ENCODE results near the gene CCDC127. TPM values are rescaled to one million over a fixed set of nuclear protein-coding genes. Genes with fewer than 3 reads are reported as not detected.
"Not testable (repeated sequence)": the region's sequence is repeated elsewhere in the genome, so short reads cannot be mapped to it uniquely, and the experiment has no call there.

CCDC127 gene
- polyA plus RNA-seq, 2 donors, result 1.4 to 1.7 TPM

DNA sequence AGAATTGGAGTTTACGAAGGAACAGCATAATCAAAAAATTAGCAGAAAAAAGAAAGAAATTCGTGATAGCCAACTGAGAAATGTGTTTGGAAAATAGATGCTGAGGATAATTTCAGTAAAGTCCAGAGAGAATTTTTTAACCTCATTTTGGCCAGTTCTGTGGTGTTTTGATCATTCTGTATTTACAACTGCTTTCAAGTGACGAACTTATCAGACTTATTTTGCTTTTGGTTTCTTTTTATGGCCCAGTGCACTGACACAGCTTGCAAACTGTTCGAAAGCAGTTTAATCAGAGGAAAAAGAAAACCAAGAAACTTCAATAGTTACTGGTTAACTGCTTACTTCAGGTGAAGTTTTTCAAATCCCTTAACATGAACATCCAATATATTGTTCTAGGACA lies 2.0 kb upstream of the CCDC127 start:
- 32 to 45% methylated on average over 4 of the region's 4 CpGs for WGBS, 2 donors
- Histone ChIP-seq H3K27ac (ENCODE audit: low read depth in 2 of 2, low read length in 1 of 2) (no peak overlapping the region), H3K4me3 (ENCODE audit: low read depth in 1 of 2, low read length in 2 of 2) (peak overlapping the region in 1 of 2 donors; percentile 84), H3K27me3 (ENCODE audit: control insufficient read depth in 1 of 2, insufficient read depth in 2 of 2, low read length in 2 of 2) (no peaks in the 10 kb centered on the region), H3K36me3 (ENCODE audit: control insufficient read depth in 2 of 2, insufficient read depth in 2 of 2, low read length in 1 of 2) (peaks cover 1 to 9% of the 10 kb centered on the region in 2 donors), H3K4me1 (ENCODE audit: control insufficient read depth in 2 of 2, insufficient read depth in 2 of 2, low read length in 1 of 2) (no peaks in the 10 kb centered on the region), H3K9me3 (ENCODE audit: control insufficient read depth in 2 of 2, insufficient read depth in 1 of 2, low read depth in 1 of 2, low read length in 1 of 2) (no peaks in the 10 kb centered on the region)

- Histone ChIP-seq H3K27ac (ENCODE audit: low read depth in 2 of 2, low read length in 1 of 2) (peak overlapping the region in 1 of 2 donors; percentile 40), H3K27me3 (ENCODE audit: control insufficient read depth in 1 of 2, insufficient read depth in 2 of 2, low read length in 2 of 2) (no peaks in the 10 kb centered on the region), H3K9me3 (ENCODE audit: control insufficient read depth in 2 of 2, insufficient read depth in 1 of 2, low read depth in 1 of 2, low read length in 1 of 2) (no peaks in the 10 kb centered on the region), H3K4me1 (ENCODE audit: control insufficient read depth in 2 of 2, insufficient read depth in 2 of 2, low read length in 1 of 2) (no peaks in the 10 kb centered on the region), H3K4me3 (ENCODE audit: low read depth in 1 of 2, low read length in 2 of 2) (peak overlapping the region; percentile 10 to 84), H3K36me3 (ENCODE audit: control insufficient read depth in 2 of 2, insufficient read depth in 2 of 2, low read length in 1 of 2) (peaks cover 0 to 4% of the 10 kb centered on the region in 2 donors)
- WGBS, 2 donors, result 13 to 21% methylated on average over 9 of the region's 9 CpGs
These were observed 1.5 kb upstream of the CCDC127 start for GRCh38 chr5:219460-219863.

DNA sequence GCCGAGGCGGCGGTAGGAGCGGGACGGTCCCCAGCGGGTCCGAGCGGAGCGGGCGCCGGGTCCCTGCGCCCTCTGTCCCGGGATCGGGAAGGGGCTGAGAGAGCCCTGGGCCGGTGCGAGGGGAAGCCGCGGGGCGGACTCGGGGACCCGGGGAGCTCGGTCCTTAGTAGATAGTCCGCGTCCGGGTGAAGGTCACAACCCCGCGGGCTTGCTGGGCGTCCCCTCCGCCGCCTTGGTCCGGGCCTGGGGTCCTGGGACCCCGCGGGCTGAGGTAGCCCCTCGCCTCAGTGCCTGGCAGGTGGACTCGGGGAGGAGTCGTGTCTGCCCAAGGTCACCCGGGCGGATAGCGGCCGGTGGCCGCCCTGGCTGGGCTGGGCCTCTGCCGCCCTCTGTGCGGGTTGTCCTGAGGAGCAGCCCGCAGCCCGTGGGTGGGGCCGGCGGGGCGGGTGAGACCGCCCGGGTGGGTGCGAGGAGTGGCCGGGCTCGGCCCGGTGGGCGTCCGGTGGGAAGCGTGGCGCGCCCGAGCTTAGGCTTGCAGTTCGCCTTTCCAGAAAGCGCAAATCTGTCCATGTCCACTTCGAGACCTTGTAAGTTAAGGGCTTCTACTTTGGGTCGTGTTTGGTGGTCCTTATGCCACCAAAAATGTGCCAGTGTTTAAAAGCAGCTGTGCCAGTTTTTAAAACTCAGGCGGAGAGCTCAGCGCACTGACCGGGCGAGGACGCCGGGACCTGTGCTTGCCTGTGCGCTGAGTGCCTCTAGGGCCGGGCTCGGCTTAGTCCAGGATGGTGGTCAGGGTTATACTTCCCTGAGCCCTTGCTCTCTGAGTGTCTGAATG lies 721 bp upstream of the CCDC127 start:
- H3K36me3 ChIP-seq (ENCODE audit: control insufficient read depth in 2 of 2, insufficient read depth in 2 of 2, low read length in 1 of 2), result no peaks in the 10 kb centered on the region
- H3K4me3 ChIP-seq (ENCODE audit: low read depth in 1 of 2, low read length in 2 of 2), result peak overlapping the region; percentile 84 to 91
- no peaks in the 10 kb centered on the region for H3K27me3 ChIP-seq (ENCODE audit: control insufficient read depth in 1 of 2, insufficient read depth in 2 of 2, low read length in 2 of 2)
- H3K9me3 ChIP-seq (ENCODE audit: control insufficient read depth in 2 of 2, insufficient read depth in 1 of 2, low read depth in 1 of 2, low read length in 1 of 2), result no peaks in the 10 kb centered on the region
- H3K4me1 ChIP-seq (ENCODE audit: control insufficient read depth in 2 of 2, insufficient read depth in 2 of 2, low read length in 1 of 2), result no peaks in the 10 kb centered on the region
- H3K27ac ChIP-seq (ENCODE audit: low read depth in 2 of 2, low read length in 1 of 2), result peak overlapping the region; percentile 51 to 74
- WGBS, 2 donors, result 0 to 1% methylated on average over 73 of the region's 73 CpGs

GRCh38 chr5:216076-216475 lies 1.9 kb downstream of the CCDC127 start:
- not testable (repeated sequence) for H3K4me1 ChIP-seq (ENCODE audit: control insufficient read depth in 2 of 2, insufficient read depth in 2 of 2, low read length in 1 of 2); H3K27ac ChIP-seq (ENCODE audit: low read depth in 2 of 2, low read length in 1 of 2); H3K27me3 ChIP-seq (ENCODE audit: control insufficient read depth in 1 of 2, insufficient read depth in 2 of 2, low read length in 2 of 2); H3K4me3 ChIP-seq (ENCODE audit: low read depth in 1 of 2, low read length in 2 of 2); H3K36me3 ChIP-seq (ENCODE audit: control insufficient read depth in 2 of 2, insufficient read depth in 2 of 2, low read length in 1 of 2); H3K9me3 ChIP-seq (ENCODE audit: control insufficient read depth in 2 of 2, insufficient read depth in 1 of 2, low read depth in 1 of 2, low read length in 1 of 2)
- WGBS, 2 donors, result 76 to 90% methylated on average over 9 of the region's 10 CpGs

DNA sequence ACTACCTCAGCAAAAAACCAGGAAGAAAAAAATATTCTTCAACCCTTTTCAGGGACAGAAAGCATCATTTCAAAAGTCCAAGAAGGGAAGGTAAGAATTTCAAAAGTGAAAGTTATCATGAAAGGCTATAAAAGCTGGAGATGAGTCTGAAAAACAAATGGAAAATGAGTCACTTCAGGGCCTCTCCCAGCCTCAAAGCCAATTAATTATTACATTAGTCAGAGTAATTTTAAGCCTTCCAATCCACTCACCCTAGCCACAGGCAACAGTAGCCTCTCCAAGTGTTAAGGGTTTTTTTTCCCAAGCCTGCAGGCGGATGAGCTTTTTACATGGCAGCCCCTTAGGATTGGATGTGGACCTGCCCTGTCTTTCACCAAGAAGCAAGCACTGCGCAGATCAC lies 2.7 kb downstream of the CCDC127 start:
- H3K27ac ChIP-seq (ENCODE audit: low read depth in 2 of 2, low read length in 1 of 2); H3K4me1 ChIP-seq (ENCODE audit: control insufficient read depth in 2 of 2, insufficient read depth in 2 of 2, low read length in 1 of 2); H3K27me3 ChIP-seq (ENCODE audit: control insufficient read depth in 1 of 2, insufficient read depth in 2 of 2, low read length in 2 of 2); H3K4me3 ChIP-seq (ENCODE audit: low read depth in 1 of 2, low read length in 2 of 2); H3K9me3 ChIP-seq (ENCODE audit: control insufficient read depth in 2 of 2, insufficient read depth in 1 of 2, low read depth in 1 of 2, low read length in 1 of 2); H3K36me3 ChIP-seq (ENCODE audit: control insufficient read depth in 2 of 2, insufficient read depth in 2 of 2, low read length in 1 of 2): not testable (repeated sequence)
- 41 to 73% methylated on average over 1 to 2 of the region's 2 CpGs for WGBS, 2 donors

DNA sequence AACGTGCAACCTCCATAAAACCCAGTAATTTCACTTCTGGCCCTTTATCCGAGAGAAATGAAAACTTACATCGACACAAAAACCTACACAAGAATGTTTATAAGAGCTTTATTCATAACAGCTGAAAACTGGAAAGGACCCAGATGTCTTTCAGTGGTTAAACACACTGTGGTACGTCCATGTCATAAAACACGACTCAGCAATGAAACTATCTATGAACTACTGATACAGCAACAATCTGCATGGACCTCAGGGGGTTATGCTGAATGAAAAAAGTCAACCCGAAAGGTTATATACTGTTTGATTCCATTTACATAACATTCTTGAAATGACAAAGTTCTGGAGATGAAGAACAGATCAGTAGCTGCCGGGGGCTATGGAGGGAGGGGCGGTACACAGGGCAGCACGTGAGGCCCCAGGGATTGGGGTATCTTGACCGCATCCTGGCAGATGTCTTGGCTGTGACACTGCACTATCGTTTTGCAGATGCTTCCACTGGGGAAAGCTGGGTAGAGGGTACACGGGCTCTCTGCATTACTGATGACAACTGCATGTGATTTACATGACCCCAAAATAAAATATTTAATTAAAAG lies 4.1 kb downstream of the CCDC127 start:
- Histone ChIP-seq H3K4me1 (ENCODE audit: control insufficient read depth in 2 of 2, insufficient read depth in 2 of 2, low read length in 1 of 2) (no peaks in the 10 kb centered on the region), H3K27me3 (ENCODE audit: control insufficient read depth in 1 of 2, insufficient read depth in 2 of 2, low read length in 2 of 2) (no peaks in the 10 kb centered on the region), H3K36me3 (ENCODE audit: control insufficient read depth in 2 of 2, insufficient read depth in 2 of 2, low read length in 1 of 2) (no peaks in the 10 kb centered on the region), H3K27ac (ENCODE audit: low read depth in 2 of 2, low read length in 1 of 2) (no peak overlapping the region), H3K9me3 (ENCODE audit: control insufficient read depth in 2 of 2, insufficient read depth in 1 of 2, low read depth in 1 of 2, low read length in 1 of 2) (no peaks in the 10 kb centered on the region), H3K4me3 (ENCODE audit: low read depth in 1 of 2, low read length in 2 of 2) (no peak overlapping the region)
- 92 to 93% methylated on average over 12 of the region's 12 CpGs for WGBS, 2 donors

DNA sequence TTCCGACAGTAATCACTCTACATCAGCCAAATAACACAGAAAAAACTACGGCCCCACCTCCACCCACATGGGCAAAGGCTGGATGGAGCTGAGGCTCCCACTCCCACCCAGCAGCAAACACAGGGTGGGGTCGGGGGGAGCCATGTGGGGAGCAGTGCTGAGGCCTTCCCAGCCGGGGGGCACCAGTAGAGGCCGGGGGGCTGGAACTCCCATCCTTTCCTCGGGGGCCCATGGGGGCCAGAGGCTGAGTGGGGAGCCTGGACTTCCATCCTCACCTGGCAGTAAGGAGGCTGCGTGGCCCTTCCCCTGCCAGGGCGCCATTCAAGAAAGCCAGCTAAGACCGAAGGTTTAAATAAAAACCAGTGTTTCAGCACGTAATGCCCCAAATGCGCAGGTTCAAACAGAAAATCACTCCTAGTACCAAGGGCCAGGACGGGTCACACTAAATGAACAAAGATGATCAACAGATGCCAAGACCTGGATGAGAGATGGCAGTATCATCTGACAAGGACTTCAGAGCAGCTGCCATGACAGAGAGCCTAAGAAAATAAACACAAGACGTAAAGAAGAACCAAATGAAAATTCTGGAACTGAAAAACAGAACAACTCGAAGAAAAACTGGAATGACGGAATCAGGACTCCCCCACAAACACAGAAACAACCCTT lies 9.4 kb downstream of the CCDC127 start:
- H3K4me1 ChIP-seq (ENCODE audit: control insufficient read depth in 2 of 2, insufficient read depth in 2 of 2, low read length in 1 of 2), result no peaks in the 10 kb centered on the region
- H3K36me3 ChIP-seq (ENCODE audit: control insufficient read depth in 2 of 2, insufficient read depth in 2 of 2, low read length in 1 of 2), result peaks cover 0 to 18% of the 10 kb centered on the region in 2 donors
- H3K27ac ChIP-seq (ENCODE audit: low read depth in 2 of 2, low read length in 1 of 2), result no peak overlapping the region
- no peaks in the 10 kb centered on the region for H3K9me3 ChIP-seq (ENCODE audit: control insufficient read depth in 2 of 2, insufficient read depth in 1 of 2, low read depth in 1 of 2, low read length in 1 of 2)
- 85 to 88% methylated on average over 15 of the region's 15 CpGs for WGBS, 2 donors
- H3K4me3 ChIP-seq (ENCODE audit: low read depth in 1 of 2, low read length in 2 of 2), result no peak overlapping the region
- no peaks in the 10 kb centered on the region for H3K27me3 ChIP-seq (ENCODE audit: control insufficient read depth in 1 of 2, insufficient read depth in 2 of 2, low read length in 2 of 2)

GRCh38 chr5:207599-207998 lies 10.4 kb downstream of the CCDC127 start:
- Histone ChIP-seq H3K27me3 (ENCODE audit: control insufficient read depth in 1 of 2, insufficient read depth in 2 of 2, low read length in 2 of 2) (no peaks in the 10 kb centered on the region), H3K36me3 (ENCODE audit: control insufficient read depth in 2 of 2, insufficient read depth in 2 of 2, low read length in 1 of 2) (peaks cover 0 to 22% of the 10 kb centered on the region in 2 donors), H3K4me3 (ENCODE audit: low read depth in 1 of 2, low read length in 2 of 2) (no peak overlapping the region), H3K27ac (ENCODE audit: low read depth in 2 of 2, low read length in 1 of 2) (no peak overlapping the region), H3K4me1 (ENCODE audit: control insufficient read depth in 2 of 2, insufficient read depth in 2 of 2, low read length in 1 of 2) (no peaks in the 10 kb centered on the region), H3K9me3 (ENCODE audit: control insufficient read depth in 2 of 2, insufficient read depth in 1 of 2, low read depth in 1 of 2, low read length in 1 of 2) (no peaks in the 10 kb centered on the region)
- WGBS, 2 donors, result 85 to 86% methylated on average over 14 of the region's 14 CpGs

GRCh38 chr5:206927-207536 lies 10.9 kb downstream of the CCDC127 start:
- peaks cover 0 to 22% of the 10 kb centered on the region in 2 donors for H3K36me3 ChIP-seq (ENCODE audit: control insufficient read depth in 2 of 2, insufficient read depth in 2 of 2, low read length in 1 of 2)
- no peak overlapping the region for H3K27ac ChIP-seq (ENCODE audit: low read depth in 2 of 2, low read length in 1 of 2)
- H3K27me3 ChIP-seq (ENCODE audit: control insufficient read depth in 1 of 2, insufficient read depth in 2 of 2, low read length in 2 of 2), result no peaks in the 10 kb centered on the region
- H3K9me3 ChIP-seq (ENCODE audit: control insufficient read depth in 2 of 2, insufficient read depth in 1 of 2, low read depth in 1 of 2, low read length in 1 of 2), result no peaks in the 10 kb centered on the region
- H3K4me3 ChIP-seq (ENCODE audit: low read depth in 1 of 2, low read length in 2 of 2), result no peak overlapping the region
- H3K4me1 ChIP-seq (ENCODE audit: control insufficient read depth in 2 of 2, insufficient read depth in 2 of 2, low read length in 1 of 2), result no peaks in the 10 kb centered on the region
- 87 to 89% methylated on average over 8 of the region's 8 CpGs for WGBS, 2 donors

Measured in esophagus (tissue), 2 donors.